ENCODE results near the gene PLGRKT.

DNA sequence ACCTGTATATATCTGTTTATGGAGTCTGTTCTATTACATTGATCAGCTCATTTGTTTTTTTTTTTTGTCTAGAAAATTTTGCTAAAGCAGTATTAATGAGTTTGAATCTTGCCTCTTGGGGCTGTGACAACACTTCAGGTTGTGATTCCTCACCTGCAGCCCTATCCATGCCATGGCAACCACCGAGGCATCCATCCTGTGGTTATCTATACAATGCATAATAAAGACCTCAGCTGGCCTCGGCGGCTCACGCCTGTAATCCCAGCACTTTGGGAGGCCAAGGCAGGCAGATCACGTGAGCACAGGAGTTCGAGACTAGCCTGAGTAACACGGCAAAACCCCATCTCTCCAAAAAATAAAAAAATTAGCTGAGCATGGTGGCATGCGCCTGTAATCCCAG lies 44.5 kb upstream of the PLGRKT start:
- TF ChIP-seq, protein P1, sequence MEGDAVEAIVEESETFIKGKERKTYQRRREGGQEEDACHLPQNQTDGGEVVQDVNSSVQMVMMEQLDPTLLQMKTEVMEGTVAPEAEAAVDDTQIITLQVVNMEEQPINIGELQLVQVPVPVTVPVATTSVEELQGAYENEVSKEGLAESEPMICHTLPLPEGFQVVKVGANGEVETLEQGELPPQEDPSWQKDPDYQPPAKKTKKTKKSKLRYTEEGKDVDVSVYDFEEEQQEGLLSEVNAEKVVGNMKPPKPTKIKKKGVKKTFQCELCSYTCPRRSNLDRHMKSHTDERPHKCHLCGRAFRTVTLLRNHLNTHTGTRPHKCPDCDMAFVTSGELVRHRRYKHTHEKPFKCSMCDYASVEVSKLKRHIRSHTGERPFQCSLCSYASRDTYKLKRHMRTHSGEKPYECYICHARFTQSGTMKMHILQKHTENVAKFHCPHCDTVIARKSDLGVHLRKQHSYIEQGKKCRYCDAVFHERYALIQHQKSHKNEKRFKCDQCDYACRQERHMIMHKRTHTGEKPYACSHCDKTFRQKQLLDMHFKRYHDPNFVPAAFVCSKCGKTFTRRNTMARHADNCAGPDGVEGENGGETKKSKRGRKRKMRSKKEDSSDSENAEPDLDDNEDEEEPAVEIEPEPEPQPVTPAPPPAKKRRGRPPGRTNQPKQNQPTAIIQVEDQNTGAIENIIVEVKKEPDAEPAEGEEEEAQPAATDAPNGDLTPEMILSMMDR (IDR thresholded peaks at IDR 0.05), result no peak
- TF ChIP-seq POLR2A (IDR thresholded peaks at IDR 0.05), result no peak
